GM13977 (cell line): ENCODE results near the gene SELENOS.
"Not testable (repeated sequence)": the region's sequence is repeated elsewhere in the genome, so short reads cannot be mapped to it uniquely, and the experiment has no call there.

ENCODE experiments used
- DNase-seq: peaks from one replicate; pipeline ENCODE4 v3.0.0; 2012; ENCODE audit warnings: low spot score
- in situ Hi-C: fragments of 300-500 bp; cut with MboI; formaldehyde crosslinking; loops from one replicate; pipeline ENCODE4 v1.12.0; 2022; ENCODE audit warnings: low sequenced_read_pairs, low pct_unique_long_range_greater_than_20kb, mixed read lengths, inconsistent platforms; ENCODE audit not compliant: unreplicated experiment
- TF ChIP-seq, protein P1 (sequence below): IDR thresholded peaks from 2 replicates; pipeline ENCODE4 v1.5.1; 2012; ENCODE audit warnings: mild to moderate bottlenecking, control low read depth; ENCODE audit not compliant: insufficient read depth; ENCODE audit errors: extremely low read depth, missing control alignments

Gene SELENOS

DNA sequence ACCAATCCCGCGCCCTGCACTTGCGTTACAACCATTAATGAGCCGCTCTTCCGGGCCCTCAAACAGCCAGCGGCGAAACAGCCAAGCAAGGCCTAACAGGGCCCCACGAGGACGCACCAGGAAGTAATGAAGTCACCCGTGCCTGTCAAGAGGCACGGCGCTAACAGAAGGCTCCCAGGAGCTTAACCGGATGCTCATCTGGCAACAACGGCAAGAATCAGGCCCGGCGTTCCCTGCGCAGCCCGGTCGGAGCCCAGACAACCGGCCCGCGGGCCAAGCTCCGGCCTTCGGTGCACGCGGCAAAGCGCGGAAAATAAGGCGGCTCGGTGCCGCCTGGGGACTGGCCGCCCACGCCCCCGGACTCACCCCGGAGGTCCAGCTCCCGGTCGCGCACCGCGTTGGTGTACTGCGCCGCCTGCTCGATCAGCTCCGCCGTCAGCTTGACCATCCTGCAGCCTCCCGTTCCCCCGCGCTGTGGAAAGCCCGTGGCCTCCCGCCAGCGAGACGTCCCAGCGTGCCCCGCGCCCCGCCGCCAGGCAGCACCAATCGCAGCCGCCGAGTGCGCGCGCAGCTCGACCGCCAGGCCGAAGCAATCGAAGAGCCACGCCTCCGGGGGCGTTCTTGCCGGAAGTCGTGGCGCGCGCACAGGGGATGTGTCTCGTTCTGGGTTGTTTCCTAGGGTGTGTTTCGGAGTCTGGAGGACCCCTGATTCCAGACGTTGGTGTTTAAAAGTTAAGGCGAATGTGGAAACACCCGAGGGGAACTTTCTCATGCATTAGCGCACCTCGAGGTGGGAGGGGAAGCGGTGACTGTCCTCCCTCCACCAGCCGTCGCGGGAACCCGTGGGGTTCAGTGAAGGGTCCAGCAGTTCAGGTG, 17.7 kb upstream of the SELENOS start, which contains the start of gene SNRPA1:
SNRPA1 (minus strand) TSS at position 518 of the 876 bp plus-strand sequence; CDS start at position 448, 70 bp downstream.
- TF ChIP-seq, protein P1, sequence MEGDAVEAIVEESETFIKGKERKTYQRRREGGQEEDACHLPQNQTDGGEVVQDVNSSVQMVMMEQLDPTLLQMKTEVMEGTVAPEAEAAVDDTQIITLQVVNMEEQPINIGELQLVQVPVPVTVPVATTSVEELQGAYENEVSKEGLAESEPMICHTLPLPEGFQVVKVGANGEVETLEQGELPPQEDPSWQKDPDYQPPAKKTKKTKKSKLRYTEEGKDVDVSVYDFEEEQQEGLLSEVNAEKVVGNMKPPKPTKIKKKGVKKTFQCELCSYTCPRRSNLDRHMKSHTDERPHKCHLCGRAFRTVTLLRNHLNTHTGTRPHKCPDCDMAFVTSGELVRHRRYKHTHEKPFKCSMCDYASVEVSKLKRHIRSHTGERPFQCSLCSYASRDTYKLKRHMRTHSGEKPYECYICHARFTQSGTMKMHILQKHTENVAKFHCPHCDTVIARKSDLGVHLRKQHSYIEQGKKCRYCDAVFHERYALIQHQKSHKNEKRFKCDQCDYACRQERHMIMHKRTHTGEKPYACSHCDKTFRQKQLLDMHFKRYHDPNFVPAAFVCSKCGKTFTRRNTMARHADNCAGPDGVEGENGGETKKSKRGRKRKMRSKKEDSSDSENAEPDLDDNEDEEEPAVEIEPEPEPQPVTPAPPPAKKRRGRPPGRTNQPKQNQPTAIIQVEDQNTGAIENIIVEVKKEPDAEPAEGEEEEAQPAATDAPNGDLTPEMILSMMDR, result no peak
- peak; percentile 97 for DNase-seq
- in situ Hi-C loops, result loop anchor here (5.0 to 10.0 kb wide), 2 partner anchors 200 to 347 kb away; no protein-coding TSS in a partner anchor

DNA sequence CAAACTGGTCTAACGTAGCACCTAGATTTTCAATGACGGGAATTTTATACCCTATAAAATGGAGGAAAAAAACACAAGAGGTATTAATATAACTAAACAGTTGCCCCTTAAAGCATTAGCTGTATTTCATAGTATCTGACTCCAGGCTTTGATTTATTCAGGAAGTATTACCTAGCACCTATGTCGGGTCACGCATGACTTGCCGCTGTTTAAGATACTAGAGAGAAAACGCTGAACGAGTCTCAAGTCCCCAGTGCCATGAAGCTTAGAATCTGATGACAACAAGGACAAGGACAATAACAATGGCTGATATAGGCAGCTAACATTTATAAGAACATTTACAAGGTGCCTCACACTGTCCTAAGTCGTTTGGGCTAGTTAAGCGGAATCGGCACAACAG, 15.8 kb upstream of the SELENOS start:
- in situ Hi-C loops, result loop anchor here (10.0 kb wide), 1 partner anchor 202 kb away; no protein-coding TSS in a partner anchor
- DNase-seq, result no peak
- TF ChIP-seq, protein P1, result no peak

DNA sequence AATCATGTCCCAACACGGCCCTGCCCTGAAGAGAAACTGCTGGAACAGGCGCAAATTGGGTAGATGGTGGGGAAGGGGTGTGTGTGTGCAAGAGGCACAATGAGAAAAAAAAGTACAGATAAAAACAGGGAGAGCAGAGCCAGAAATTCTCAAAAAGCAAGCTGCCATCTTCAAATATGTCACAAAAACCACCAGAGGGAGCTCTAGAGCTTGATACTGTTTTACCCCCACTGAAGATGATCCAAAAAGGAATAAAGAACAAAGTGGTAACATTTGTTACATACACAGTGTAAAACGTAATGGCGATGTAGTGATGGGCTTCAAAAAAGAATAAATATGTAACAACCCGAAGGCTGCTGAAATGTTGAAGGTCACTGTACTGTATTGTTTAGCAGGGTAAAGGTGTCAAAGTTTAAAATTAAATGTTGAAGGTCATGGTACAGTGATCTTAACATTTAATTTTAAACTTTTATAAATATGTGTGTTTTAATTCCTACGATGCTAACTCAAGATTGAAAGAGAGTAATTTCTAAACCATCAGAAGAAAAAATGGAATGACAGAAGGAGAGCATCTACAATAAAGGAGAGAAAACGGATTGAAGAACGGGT, 11.7 kb upstream of the SELENOS start:
- TF ChIP-seq, protein P1, result peak; percentile 64
- in situ Hi-C loops, result no loop called here
- no peak for DNase-seq

DNA sequence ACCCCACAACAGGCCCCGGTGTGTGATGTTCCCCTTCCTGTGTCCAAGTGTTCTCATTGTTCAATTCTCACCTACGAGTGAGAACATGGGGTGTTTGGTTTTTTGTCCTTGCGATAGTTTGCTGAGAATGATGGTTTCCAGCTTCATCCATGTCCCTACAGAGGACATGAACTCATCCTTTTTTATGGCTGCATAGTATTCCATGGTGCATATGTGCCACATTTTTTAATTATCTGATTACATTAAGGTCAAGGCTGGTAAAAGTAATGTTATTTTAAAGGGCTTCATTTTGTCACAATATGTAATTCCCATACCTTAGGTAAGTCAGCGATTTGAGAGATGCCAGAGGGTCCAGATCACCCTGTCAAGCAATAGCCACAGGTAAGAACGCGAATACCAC, 10.1 kb upstream of the SELENOS start:
- DNase-seq, in situ Hi-C loops: not testable (repeated sequence)

DNA sequence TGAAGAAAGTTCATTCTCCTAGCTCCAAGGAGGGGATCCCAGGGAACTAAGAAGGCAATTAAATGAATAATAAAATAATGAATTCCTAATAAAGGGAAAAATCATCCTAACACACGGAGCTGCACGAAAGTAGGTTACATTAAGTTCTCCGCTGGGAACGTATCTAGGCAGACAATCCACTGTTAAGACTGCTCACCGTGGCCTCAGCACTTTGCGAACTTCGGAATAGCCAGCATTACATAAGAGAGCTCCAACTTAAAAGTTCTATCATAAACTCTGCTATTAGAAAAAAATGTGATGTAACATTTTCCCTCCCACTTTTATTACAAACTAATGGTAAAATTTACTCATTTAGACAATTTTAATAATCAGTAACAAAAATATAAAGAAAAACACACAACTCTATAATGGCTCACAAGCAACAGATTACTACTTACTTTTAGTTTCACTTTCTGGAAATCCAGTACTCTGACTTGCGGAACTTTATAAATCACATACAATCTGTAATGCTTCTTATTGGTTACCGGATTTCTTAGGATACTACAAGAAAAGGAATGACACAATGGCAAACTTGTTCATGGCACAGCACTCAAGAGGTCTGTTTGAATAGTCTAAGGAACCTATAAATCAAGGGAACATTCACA, 9.3 kb upstream of the SELENOS start:
- in situ Hi-C loops, result no loop called here
- DNase-seq, result no peak
- TF ChIP-seq, protein P1, result no peak

DNA sequence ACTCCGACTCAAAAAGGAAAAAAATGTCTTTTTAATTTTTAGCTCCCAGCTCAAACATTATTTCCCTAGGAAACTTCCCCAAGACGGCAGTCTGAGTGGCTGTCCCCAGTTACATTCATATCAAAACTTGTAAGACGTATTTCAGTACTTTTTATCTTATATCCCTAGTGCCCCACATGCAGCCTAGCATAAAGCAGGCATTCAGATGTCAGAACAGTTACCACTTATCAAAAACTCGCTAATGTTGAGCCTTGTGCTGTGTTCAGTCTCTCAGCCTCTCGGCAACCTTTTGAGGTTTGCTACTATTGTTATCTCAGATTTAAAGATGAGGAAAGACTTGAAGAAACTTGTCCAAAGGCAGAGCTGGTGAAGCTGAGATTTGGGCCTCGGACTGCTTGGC, 6.6 kb upstream of the SELENOS start:
- TF ChIP-seq, protein P1, result no peak
- no peak for DNase-seq
- in situ Hi-C loops, result no loop called here
